K562 (cell line): ENCODE measurements around the gene MT1A. TPM values are rescaled to one million over a fixed set of nuclear protein-coding genes. Genes with fewer than 3 reads are reported as not detected.

Source experiments
- ATAC-seq: fragments of 200-7000 bp; cut with Tn5 transposase; 3 replicates; pipeline ENCODE4 v1.9.1; 2020; ENCODE audit warnings: moderate library complexity
- BruUV-seq: library from RNA; stranded (reverse); fragments of 400-500 nt; replicated peaks from 2 replicates; lab custom pipeline; 2021; lab: Mats Ljungman, UMichigan
- CTCF ChIA-PET: fragments of 300-600 bp; formaldehyde crosslinking; extraction: SDS; loops from one replicate; lab custom pipeline; 2021; ENCODE audit warnings: low intra/inter-chr PET ratio; lab: Yijun Ruan, JAX
- POLR2A ChIA-PET: fragments of 300-600, 350-650 bp; sonication (Branson Sonifier 250); formaldehyde crosslinking; extraction: SDS; loops from one replicate; lab custom pipeline; 2021; ENCODE audit warnings: antibody characterized with exemption, inconsistent platforms; lab: Yijun Ruan, JAX
- DNase-seq, 4 experiments: peaks; one replicate each; pipeline versions ENCODE4 v3.0.0 to v3.0.0-alpha.2; 2011 to 2018; ENCODE audit warnings: low spot score in 3 of 4, mixed read lengths in 3 of 4; ENCODE audit errors: extremely low read depth in 1 of 4
- FAIRE-seq: peaks from 2 replicates; lab custom pipeline; 2011; peaks lifted over from hg19 to GRCh38; lab: Jason Lieb, UNC
- H2AFZ ChIP-seq: 2 replicates; pipeline ENCODE4 v1.6.0; 2011; ENCODE audit warnings: low read depth, low read length, control low read depth, inconsistent platforms
- H3K27ac ChIP-seq: fragments of 200-600 bp; 3 replicates; pipeline ENCODE4 v1.8.0; 2011; ENCODE audit warnings: low read depth, mild to moderate bottlenecking, control low read depth, inconsistent platforms, low read length, moderate library complexity, mixed read lengths; ENCODE audit errors: extremely low read depth
- H3K27me3 ChIP-seq, 2 experiments: fragments of 300-600 bp in 1 of 2; 2 replicates in 1 of 2; 3 replicates in 1 of 2; pipeline versions ENCODE4 v1.6.0 to v1.8.0; 2011; ENCODE audit warnings: inconsistent platforms in 2 of 2, low read length in 2 of 2, mild to moderate bottlenecking in 1 of 2, mixed read lengths in 1 of 2, moderate library complexity in 1 of 2; ENCODE audit not compliant: control insufficient read depth in 2 of 2, insufficient read depth in 2 of 2
- H3K36me3 ChIP-seq: fragments of 300-600 bp; 3 replicates; pipeline ENCODE4 v1.8.0; 2011; ENCODE audit warnings: mild to moderate bottlenecking, low read length, inconsistent platforms; ENCODE audit not compliant: control insufficient read depth, insufficient read depth
- H3K4me1 ChIP-seq, 2 experiments: fragments of 200-600 bp in 1 of 2; replicated peaks in 1 of 2; 2 replicates in 1 of 2; 3 replicates in 1 of 2; pipeline versions ENCODE4 v1.5.1 to v1.8.0; 2011; ENCODE audit warnings: inconsistent platforms in 2 of 2, low read length in 2 of 2, mild to moderate bottlenecking in 1 of 2, mixed read lengths in 1 of 2, moderate library complexity in 1 of 2; ENCODE audit not compliant: control insufficient read depth in 2 of 2, insufficient read depth in 2 of 2
- H3K4me2 ChIP-seq: 2 replicates; pipeline ENCODE4 v1.6.1; 2011; ENCODE audit warnings: low read length, control low read depth, inconsistent platforms, mixed read lengths; ENCODE audit not compliant: insufficient read depth
- H3K4me3 ChIP-seq: fragments of 200-600 bp; sonication (generic), shearing (Covaris generic); 2 replicates; pipeline ENCODE4 v1.5.1; 2016; ENCODE audit warnings: control low read depth, inconsistent platforms
- H3K79me2 ChIP-seq: fragments of 200-600 bp; 3 replicates; pipeline ENCODE4 v1.8.0; 2011; ENCODE audit warnings: low read length, inconsistent platforms; ENCODE audit not compliant: control insufficient read depth, insufficient read depth
- H3K9ac ChIP-seq, 2 experiments: 2 replicates each; pipeline versions ENCODE4 v1.6.0 to v1.6.1; 2011; ENCODE audit warnings: low read depth in 2 of 2, low read length in 2 of 2, control low read depth in 1 of 2, inconsistent platforms in 1 of 2, mild to moderate bottlenecking in 1 of 2, mixed read lengths in 1 of 2; ENCODE audit not compliant: insufficient read depth in 1 of 2
- H3K9me1 ChIP-seq: one replicate; pipeline ENCODE4 v1.6.0; 2011; ENCODE audit warnings: inconsistent platforms, mild to moderate bottlenecking, low read length, moderate library complexity; ENCODE audit not compliant: control insufficient read depth, insufficient read depth
- H3K9me3 ChIP-seq: replicated peaks from 2 replicates; pipeline ENCODE4 v1.5.1; 2011; ENCODE audit warnings: low read depth, low read length, inconsistent platforms; ENCODE audit not compliant: control insufficient read depth, insufficient read depth
- H4K20me1 ChIP-seq: replicated peaks from 2 replicates; pipeline ENCODE4 v1.6.1; 2011; ENCODE audit warnings: low read length, inconsistent platforms, mixed read lengths; ENCODE audit not compliant: control insufficient read depth, insufficient read depth
- BACH1 ChIP-seq: fragments of 200-800 bp; sonication (Bioruptor generic); IDR thresholded peaks from 2 replicates; pipeline ENCODE4 v1.6.1; 2016; ENCODE audit warnings: missing genetic modification characterization, missing compliant biosample characterization
- C11orf30 ChIP-seq: fragments of 450-650 bp; IDR thresholded peaks from 2 replicates; pipeline ENCODE4 v1.6.1; 2016; ENCODE audit warnings: low read depth, mild to moderate bottlenecking
- FOXP1 ChIP-seq: sonication (generic); formaldehyde crosslinking; IDR thresholded peaks from 2 replicates; pipeline ENCODE4 v1.8.0; 2022; ENCODE audit warnings: mild to moderate bottlenecking, missing genetic modification reagents
- GTF2F1 ChIP-seq: IDR thresholded peaks from 2 replicates; pipeline ENCODE4 v1.6.1; 2011; ENCODE audit warnings: low read depth, low read length, improper control_type of control experiment
- MTA2 ChIP-seq: fragments of 450-650 bp; IDR thresholded peaks from 2 replicates; pipeline ENCODE4 v1.6.1; 2016; ENCODE audit warnings: low read depth
- NCOA2 ChIP-seq, 2 experiments: fragments of 450-650 bp; IDR thresholded peaks; 2 replicates each; pipeline ENCODE4 v1.6.1; 2018; ENCODE audit warnings: mild to moderate bottlenecking in 2 of 2, moderate library complexity in 1 of 2; ENCODE audit not compliant: partially characterized antibody in 2 of 2
- POLR2AphosphoS5 ChIP-seq: IDR thresholded peaks from 2 replicates; pipeline ENCODE4 v1.6.1; 2011; ENCODE audit warnings: mild to moderate bottlenecking, low read depth, low read length, moderate library complexity; ENCODE audit not compliant: control insufficient read depth, insufficient read depth
- SRSF9 ChIP-seq: fragments of 200-400 bp; formaldehyde crosslinking; IDR thresholded peaks from 2 replicates; pipeline ENCODE4 v1.6.1; 2017; ENCODE audit warnings: low read depth, low read length, borderline replicate concordance
- THRAP3 ChIP-seq: fragments of 450-650 bp; IDR thresholded peaks from 2 replicates; pipeline ENCODE4 v1.6.1; 2016; ENCODE audit warnings: mild to moderate bottlenecking, inconsistent platforms, borderline replicate concordance
- ZKSCAN8 ChIP-seq: fragments of 200-800 bp; sonication (Bioruptor generic); IDR thresholded peaks from 2 replicates; pipeline ENCODE4 v1.6.1; 2016; ENCODE audit warnings: missing genetic modification characterization, missing compliant biosample characterization
- ZNF699 ChIP-seq: fragments of 250-450 bp; sonication (Bioruptor Pico); IDR thresholded peaks from 2 replicates; pipeline ENCODE4 v1.8.0; 2021; ENCODE audit warnings: mild to moderate bottlenecking, moderate library complexity; ENCODE audit not compliant: insufficient replicate concordance
- WGBS: fragments of 100-300 bp; shearing (Covaris generic); methylation state at CpG from one replicate; pipeline ENCODE4 v1.1.6; 2016; ENCODE audit warnings: low coverage, mixed read lengths; ENCODE audit not compliant: insufficient coverage; ENCODE audit errors: missing lambda C conversion rate; 5-methylcytosine and 5-hydroxymethylcytosine counted together
- in situ Hi-C: fragments of 300-500 bp; cut with MboI; formaldehyde crosslinking; loops from 4 replicates; pipeline ENCODE4 v1.15.0; 2018; ENCODE audit warnings: inconsistent platforms, mixed read lengths
- intact Hi-C: fragments of 100-400 bp; cut with micrococcal nuclease; formaldehyde crosslinking; loops from 2 replicates; pipeline ENCODE4 v1.14.2; 2022
- polyA plus RNA-seq, 8 experiments: library from polyadenylated mRNA; depleted of rRNA in 4 of 8; stranded (reverse) in 5 of 8; unstranded in 3 of 8; fragments of >200 nt; fragmentation: Nextera tagmentation in 2 of 8; fragmentation: Illumina TruSeq in 1 of 8; extraction: Ambion mirVana in 2 of 8; extraction: Trizol in 1 of 8; gene quantifications; 2 replicates each; pipeline versions ENCODE4 v1.2.1 to v1.2.3, GENCODE V29; 2011 to 2014; ENCODE audit warnings: inconsistent platforms in 1 of 8, missing spikeins in 1 of 8
- total RNA-seq, 7 experiments: library from RNA; depleted of rRNA in 6 of 7; stranded (reverse); fragments of >200 nt in 6 of 7; fragmentation: Illumina TruSeq in 2 of 7; extraction: Trizol in 2 of 7; gene quantifications; 2 replicates each; pipeline versions ENCODE4 v1.2.1 to v1.2.3, GENCODE V29; 2011 to 2021; ENCODE audit warnings: low replicate concordance in 1 of 7
- TF ChIP-seq, protein P1 (sequence below): fragments of 450-650 bp; IDR thresholded peaks from 2 replicates; pipeline ENCODE4 v1.6.1; 2018; ENCODE audit warnings: mild to moderate bottlenecking, low read depth; ENCODE audit not compliant: partially characterized antibody
- TF ChIP-seq, protein P2 (sequence below): fragments of 450-650 bp; formaldehyde crosslinking; IDR thresholded peaks from 2 replicates; pipeline ENCODE4 v1.4.0; 2020; ENCODE audit warnings: mild to moderate bottlenecking, moderate library complexity
- TF ChIP-seq, protein P3 (sequence below): fragments of 450-650 bp; formaldehyde crosslinking; conservative IDR thresholded peaks from 2 replicates; pipeline ENCODE4 v1.4.0; 2022; ENCODE audit warnings: mild to moderate bottlenecking, missing genetic modification characterization

Gene MT1A
- total and polyA plus RNA-seq, 9 of the 15 experiments (the other 6 are each of a cell fraction or from before 2014, with no cell fraction given) = 0.23 TPM; not detected in 8

DNA sequence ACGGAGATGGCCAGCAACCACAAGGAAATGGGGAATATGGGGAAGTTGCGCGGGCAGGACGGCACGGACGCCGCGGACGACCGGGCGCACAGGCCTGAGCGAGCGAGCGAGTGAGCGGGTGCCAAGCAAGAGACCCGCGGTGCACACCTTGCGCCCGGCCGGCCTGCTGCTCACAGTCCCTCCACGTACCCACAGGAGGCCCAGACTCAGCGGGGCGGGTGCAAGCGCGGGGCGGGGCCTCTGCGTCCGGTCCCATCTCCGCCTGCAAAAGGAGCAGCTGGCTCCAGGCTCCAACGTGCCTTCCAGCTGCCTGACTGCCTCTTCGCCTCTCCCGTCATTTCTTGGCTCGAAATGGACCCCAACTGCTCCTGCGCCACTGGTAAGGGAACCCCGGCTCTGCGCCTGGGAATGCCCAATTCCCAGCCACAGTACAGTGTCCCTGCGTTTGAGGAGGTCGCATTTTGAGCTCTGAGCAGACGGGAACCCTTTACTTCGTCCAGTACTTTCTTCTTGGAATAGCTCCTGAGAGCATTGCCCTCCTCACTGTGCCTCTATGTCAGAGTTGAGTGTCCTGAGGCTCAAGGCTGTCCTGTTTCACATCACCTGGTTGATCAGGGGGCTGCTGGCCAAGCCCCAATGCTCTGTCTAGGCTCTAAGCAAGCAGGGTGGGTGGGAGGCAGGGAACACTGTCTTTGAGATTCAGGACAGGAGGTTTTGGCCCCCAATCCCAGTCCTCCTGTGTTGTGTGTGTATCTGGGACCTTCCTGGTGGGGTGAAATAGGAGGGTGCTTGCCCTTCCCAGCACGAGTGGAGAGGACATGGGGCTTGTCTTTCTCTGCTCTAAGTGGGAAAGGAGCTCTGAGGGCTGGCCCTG, 21.0 kb upstream of the MT1A start (continued):
- TF ChIP-seq FOXP1 (no peak), C11orf30 (no peak)

DNA sequence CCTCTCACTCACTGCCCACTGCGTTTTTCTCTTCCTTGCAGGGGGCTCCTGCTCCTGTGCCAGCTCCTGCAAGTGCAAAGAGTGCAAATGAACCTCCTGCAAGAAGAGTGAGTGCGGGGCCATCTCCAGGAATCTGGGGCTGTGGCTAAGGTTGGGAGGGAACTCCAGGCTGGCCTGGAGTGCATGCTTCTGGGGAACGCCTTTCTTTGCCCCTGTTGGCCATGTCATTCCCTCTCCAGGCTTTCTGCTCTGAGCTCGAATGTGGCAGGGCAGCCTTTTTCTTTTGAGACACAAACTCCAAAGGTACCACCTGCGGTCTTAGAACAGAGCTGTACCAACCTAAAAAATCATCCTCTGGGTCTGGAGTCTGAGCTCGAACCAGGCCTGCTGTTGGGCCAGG, 20.3 kb upstream of the MT1A start:
- CTCF ChIA-PET = no interaction called here
- no peak for FAIRE-seq
- H3K4me3 ChIP-seq = no peak overlapping the region
- peaks cover 0 to 6% of the 10 kb centered on the region in 2 experiments; a peak in 1 of 5 replicates for H3K4me1 ChIP-seq
- H3K79me2 ChIP-seq = no peaks in the 10 kb centered on the region
- no peaks in the 10 kb centered on the region for H3K9me3 ChIP-seq
- H3K27ac ChIP-seq = no peak overlapping the region
- H2AFZ ChIP-seq = no peak overlapping the region
- POLR2A ChIA-PET = interaction anchor here (1.2 kb wide), 1 partner anchor 10 kb away, joined by 5 read pairs; the partner anchor contains the start of gene MT2A
- no TSS peak for BruUV-seq
- ATAC-seq = no peak
- H3K9ac ChIP-seq = no peak overlapping the region
- H3K36me3 ChIP-seq = no peaks in the 10 kb centered on the region
- H3K27me3 ChIP-seq = peaks cover 17 to 39% of the 10 kb centered on the region in 2 experiments
- no peak overlapping the region for H3K4me2 ChIP-seq
- intact Hi-C loops = no loop called here
- H4K20me1 ChIP-seq = no peaks in the 10 kb centered on the region
- DNase-seq = no peak
- in situ Hi-C loops = no loop called here
- no peaks in the 10 kb centered on the region for H3K9me1 ChIP-seq
- 0% methylated on average over 5 of the region's 6 CpGs for WGBS
- TF ChIP-seq, protein P1, sequence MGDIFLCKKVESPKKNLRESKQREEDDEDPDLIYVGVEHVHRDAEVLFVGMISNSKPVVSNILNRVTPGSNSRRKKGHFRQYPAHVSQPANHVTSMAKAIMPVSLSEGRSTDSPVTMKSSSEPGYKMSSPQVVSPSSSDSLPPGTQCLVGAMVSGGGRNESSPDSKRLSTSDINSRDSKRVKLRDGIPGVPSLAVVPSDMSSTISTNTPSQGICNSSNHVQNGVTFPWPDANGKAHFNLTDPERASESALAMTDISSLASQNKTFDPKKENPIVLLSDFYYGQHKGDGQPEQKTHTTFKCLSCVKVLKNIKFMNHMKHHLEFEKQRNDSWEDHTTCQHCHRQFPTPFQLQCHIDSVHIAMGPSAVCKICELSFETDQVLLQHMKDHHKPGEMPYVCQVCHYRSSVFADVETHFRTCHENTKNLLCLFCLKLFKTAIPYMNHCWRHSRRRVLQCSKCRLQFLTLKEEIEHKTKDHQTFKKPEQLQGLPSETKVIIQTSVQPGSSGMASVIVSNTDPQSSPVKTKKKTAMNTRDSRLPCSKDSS = no peak
- TF ChIP-seq BACH1 = no peak
- no peak for TF ChIP-seq THRAP3
- no peak for TF ChIP-seq ZKSCAN8
- TF ChIP-seq, protein P2, sequence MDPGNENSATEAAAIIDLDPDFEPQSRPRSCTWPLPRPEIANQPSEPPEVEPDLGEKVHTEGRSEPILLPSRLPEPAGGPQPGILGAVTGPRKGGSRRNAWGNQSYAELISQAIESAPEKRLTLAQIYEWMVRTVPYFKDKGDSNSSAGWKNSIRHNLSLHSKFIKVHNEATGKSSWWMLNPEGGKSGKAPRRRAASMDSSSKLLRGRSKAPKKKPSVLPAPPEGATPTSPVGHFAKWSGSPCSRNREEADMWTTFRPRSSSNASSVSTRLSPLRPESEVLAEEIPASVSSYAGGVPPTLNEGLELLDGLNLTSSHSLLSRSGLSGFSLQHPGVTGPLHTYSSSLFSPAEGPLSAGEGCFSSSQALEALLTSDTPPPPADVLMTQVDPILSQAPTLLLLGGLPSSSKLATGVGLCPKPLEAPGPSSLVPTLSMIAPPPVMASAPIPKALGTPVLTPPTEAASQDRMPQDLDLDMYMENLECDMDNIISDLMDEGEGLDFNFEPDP (CRISPR knock-in tag) = no peak
- TF ChIP-seq POLR2AphosphoS5 = no peak
- TF ChIP-seq, protein P3, sequence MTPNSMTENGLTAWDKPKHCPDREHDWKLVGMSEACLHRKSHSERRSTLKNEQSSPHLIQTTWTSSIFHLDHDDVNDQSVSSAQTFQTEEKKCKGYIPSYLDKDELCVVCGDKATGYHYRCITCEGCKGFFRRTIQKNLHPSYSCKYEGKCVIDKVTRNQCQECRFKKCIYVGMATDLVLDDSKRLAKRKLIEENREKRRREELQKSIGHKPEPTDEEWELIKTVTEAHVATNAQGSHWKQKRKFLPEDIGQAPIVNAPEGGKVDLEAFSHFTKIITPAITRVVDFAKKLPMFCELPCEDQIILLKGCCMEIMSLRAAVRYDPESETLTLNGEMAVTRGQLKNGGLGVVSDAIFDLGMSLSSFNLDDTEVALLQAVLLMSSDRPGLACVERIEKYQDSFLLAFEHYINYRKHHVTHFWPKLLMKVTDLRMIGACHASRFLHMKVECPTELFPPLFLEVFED (CRISPR knock-in tag) = no peak
- no peak for TF ChIP-seq MTA2
- TF ChIP-seq SRSF9 = no peak
- TF ChIP-seq ZNF699 (CRISPR knock-in tag) = no peak
- TF ChIP-seq NCOA2 (IDR thresholded peaks at IDR 0.05; ENCODE audit: partially characterized antibody in 2 of 2) = no peak
- no peak for TF ChIP-seq GTF2F1
